T-helper 9 cell (primary cell): ENCODE measurements around the gene MBD3L4.
"Not testable (repeated sequence)": the region's sequence is repeated elsewhere in the genome, so short reads cannot be mapped to it uniquely, and the experiment has no call there.

ENCODE experiments used
- DNase-seq: peaks from one replicate; pipeline ENCODE4 v3.0.0-alpha.2; 2020

The MBD3L4 gene

DNA sequence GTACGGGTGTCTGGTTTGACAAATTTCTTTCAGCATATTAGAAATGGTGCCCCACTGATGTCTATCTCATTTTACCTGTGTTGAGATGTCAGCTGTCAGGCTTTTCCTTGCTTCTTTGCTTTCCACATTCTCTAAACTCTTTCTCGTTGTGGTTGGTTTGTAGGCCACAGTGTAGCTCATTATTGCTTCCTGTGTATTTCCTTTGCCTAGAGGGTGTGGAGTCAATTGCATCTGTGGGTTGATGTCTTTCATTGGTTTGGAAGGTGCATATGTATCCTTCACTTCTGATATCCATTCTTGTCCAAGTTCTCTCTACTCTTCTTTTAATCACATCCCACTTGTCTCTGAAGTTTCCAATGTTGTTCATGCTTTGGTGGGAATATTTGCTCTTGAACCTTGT lies 1.6 kb upstream of the MBD3L4 start:
- DNase-seq: not testable (repeated sequence)

DNA sequence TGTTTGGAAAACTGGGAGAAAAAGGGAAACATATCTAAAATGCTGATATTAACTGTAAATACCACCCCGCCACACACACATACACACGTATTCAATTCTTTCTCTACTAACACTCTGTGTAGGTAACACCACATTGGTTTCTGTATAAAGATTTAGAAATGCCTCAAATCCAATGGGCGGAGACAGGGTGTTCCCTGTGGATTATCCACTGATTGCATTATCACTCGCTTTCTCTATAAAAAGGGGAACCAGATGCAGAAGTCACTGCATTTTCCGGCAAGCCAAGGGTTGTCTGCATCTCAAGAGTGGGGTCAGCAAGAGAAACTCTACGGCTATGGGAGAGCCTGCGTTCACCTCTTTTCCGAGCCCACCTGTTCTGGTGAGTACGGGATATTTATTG lies 9.7 kb downstream of the MBD3L4 start, which contains the start of gene MBD3L5:
Gene MBD3L5 (plus strand): TSS at position 301 of the 400 bp plus-strand sequence. CDS start 34 bp downstream, at position 335.
- DNase-seq: not testable (repeated sequence)

DNA sequence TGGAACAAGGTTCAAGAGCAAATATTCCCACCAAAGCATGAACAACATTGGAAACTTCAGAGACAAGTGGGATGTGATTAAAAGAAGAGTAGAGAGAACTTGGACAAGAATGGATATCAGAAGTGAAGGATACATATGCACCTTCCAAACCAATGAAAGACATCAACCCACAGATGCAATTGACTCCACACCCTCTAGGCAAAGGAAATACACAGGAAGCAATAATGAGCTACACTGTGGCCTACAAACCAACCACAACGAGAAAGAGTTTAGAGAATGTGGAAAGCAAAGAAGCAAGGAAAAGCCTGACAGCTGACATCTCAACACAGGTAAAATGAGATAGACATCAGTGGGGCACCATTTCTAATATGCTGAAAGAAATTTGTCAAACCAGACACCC lies 11.2 kb downstream of the MBD3L4 start:
- not testable (repeated sequence) for DNase-seq

DNA sequence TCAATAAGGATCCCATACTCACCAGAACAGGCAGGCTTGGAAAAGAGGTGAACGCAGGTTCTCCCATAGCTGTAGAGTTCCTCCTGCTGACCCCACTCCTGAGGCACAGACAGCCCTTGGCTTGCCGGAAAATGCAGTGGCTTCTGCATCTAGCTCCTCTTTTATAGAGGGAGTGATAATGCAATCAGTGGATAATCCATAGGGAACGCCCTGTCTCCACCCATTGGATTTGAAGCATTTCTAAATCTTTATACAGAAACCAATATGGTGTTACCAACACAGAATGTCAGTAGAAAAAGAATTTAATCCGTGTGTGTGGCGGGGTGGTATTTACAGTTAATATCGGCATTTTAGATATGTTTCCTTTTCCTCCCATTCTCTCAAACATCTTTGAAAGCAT lies 18.6 kb downstream of the MBD3L4 start, which contains the start of gene MBD3L2B:
Gene MBD3L2B (minus strand): TSS at position 101 of the 400 bp plus-strand sequence. CDS start 34 bp downstream, at position 67.
- not testable (repeated sequence) for DNase-seq

DNA sequence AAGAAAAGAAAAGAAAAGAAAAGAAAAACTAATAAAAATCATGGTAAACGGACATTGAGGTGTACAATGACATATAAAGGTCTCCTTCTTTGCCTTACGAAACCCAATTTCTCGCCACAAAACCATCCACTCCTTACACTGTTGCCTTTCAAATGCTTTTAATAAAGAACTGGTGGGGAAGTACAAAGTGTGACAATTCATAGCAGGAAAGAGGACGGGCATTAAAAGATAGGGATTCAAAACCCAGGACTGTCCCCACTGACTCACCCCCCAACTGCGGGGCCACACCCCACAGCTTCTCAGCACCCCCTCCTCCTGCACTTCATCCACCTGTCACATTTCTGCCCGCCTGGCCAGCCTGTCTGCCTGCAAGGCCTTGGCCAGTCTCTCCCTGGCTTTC lies 21.2 kb downstream of the MBD3L4 start:
- no peak for DNase-seq

DNA sequence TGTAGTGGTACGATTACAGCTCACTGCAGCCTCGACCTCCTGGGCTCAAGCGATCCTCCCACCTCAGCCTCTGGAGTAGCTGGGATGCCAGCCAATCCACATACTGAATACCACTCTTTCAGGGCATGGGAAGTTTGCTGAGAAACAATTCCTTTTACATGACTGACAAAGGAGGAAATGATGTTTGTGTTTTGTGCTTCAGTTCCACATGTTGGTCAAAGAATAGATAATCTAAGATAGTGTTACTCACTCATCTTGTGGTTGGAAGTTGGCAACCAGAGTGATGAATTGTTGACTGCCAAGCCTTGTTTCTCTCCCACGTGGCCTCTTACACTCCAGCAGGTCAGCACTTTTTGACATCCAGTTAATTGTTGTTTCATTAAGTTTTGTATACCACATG lies 26.3 kb downstream of the MBD3L4 start:
- no peak for DNase-seq

DNA sequence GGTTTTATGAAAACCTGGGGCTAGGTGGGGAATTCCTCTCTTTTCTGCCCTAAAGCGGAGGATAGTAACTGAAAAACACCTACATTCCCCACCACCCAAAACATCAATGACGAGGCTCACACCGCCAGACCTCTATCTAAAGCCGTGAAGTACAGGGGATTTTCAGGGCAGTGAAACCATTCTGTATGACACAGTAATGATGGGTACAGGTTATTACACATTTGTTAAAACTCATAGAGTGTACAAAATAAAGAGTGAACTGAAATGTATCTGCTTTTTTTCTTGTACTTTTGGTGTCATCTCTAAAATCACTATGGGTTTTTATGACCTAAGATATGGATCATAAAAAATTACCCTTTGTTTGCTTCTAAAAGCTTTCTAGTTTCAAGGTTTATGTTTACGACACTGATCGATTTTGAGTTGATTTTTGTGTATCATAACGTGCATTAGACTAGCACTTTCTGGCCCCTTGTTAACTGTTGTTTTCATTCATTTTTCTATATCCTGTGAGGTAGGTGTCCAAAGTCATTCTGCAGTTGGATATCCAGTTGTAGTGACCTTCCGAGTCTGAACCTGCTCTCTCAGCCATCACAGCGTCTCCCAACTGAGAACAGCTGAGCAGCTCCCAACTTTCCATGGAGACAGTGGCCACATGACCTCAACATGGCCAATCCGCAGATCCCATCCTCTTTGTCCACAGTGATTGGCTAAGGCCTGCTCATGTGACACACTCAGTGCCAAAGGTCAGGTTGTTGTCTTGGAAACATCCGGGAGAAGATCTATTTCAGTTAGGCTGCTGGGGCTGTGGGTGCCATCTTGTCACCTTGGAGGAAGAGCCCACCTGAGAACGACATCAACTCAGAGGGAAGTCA lies 29.0 kb downstream of the MBD3L4 start:
- DNase-seq: no peak

DNA sequence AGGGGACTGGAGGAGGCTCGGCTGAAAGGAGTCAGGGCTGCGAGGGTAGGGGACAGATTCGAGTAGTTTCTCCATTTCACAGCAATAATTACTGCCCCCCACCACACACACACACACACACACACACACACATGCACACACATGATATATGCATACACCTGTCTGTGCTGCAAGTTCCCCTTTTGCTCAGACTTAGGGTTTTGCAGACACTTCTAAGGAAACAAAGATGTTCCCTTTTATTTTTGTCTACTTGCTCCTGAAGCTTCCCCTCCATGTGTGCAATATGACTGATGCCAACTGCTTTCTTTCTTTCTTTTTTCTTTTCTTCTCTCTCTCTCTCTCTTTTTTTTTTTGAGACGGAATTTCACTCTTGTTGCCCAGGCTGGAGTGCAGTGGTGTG lies 32.1 kb downstream of the MBD3L4 start:
- DNase-seq: no peak

DNA sequence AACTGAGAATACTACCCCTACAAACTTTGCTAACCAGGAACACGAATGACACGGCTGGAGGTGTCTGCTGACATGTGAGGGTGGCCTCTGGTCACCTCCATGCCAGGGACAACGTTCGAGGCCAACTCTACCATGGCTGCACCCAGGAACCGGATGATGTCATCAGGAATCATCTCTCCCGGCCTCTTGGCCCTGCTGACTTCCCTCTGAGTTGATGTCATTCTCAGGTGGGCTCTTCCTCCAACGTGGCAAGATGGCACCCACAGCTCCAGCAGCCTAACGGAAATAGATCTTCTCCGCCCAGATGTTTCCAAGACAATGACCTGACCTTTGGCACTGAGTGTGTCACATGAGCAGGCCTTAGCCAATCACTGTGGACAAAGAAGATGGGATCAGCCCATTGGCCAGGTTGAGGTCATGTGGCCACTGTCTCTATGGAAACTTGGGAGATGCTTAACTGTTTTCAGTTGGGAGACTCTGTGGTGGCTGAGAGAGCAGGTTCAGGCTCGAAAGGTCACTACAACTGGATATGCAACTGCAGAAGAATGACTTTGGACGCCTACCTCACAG lies 33.8 kb downstream of the MBD3L4 start:
- DNase-seq: no peak

DNA sequence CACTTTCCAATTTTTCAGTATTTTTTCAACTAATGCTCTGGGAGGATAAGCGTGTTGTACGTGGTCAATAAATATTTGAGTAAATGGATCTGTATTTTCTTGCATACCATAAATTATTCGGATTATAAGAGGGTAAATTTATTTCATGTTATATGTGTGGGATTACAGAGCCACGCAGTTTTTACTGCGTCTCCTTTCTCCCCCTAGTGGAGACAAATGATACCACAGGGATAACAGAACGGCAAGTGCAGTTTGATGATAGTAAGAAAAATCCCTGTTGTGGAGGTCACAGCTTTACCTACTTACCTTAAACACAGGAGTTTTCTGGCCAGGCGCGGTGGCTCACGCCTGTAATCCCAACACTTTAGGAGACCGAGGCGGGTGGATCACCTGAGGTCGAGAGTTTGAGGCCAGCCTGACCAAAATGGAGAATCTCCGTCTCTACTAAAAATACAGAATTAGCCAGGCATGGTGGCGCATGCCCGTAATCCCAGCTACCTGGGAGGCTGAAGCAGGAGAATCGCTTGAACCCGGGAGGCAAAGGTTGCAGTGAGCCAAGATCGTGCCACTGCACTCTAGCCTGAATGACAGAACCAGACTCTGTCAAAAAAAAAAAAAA lies 35.6 kb downstream of the MBD3L4 start:
- DNase-seq: no peak

DNA sequence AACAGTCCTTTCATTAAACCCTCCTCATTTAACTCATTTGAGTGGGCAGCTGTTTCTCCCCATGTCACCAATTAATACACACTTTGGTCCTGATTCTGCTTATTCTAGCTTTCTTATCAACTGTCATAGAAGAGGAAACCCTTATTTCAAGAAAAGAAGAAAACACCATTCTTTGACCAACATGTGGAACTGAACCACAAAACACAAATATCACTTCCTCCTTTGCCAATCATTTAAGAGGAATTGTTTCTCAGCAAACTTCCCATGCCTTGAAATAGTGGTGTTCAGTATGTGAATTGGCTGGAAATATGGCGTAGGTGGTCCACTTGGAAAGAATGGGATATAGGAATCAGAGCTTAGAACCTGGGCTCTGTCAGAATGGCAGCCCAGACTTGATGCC lies 39.2 kb downstream of the MBD3L4 start:
- DNase-seq: no peak

DNA sequence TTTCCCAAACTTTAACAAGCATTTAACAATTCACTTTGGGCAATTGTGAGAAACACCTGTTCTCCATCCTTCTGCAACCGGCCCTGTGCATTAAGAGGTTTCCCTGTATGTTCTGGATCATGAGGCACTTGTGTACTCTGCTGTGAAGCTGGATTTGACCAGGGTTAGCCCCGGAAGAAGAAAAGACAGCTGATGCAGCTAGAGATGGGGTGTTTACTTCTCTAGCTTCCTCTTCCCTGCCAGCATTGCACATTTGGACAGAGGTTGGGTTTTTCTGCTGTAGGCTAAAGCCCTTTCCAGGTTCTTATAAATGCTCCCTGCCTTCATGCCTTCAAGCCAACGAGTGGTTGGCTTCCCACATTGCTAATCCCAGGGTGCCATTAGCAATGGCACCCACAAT lies 39.6 kb downstream of the MBD3L4 start:
- no peak for DNase-seq

DNA sequence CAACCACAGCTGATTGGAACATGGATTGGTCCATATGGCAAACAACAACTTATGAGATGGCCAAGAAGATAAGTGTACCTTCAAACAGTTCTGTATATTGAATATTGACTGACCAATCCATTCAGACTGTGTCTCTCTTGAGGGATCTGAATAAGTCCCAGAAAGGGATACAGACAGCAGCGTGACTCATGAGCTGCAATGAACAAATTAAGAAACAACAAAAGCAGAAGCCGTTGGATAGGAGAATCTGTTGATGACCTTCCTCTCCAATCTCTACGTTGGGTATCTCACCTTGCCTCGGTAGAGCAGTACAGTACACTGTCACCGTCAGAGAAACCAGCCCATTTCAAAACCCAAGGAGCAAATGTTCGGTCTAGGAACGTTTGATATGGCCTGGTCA lies 40.0 kb downstream of the MBD3L4 start:
- DNase-seq: no peak

DNA sequence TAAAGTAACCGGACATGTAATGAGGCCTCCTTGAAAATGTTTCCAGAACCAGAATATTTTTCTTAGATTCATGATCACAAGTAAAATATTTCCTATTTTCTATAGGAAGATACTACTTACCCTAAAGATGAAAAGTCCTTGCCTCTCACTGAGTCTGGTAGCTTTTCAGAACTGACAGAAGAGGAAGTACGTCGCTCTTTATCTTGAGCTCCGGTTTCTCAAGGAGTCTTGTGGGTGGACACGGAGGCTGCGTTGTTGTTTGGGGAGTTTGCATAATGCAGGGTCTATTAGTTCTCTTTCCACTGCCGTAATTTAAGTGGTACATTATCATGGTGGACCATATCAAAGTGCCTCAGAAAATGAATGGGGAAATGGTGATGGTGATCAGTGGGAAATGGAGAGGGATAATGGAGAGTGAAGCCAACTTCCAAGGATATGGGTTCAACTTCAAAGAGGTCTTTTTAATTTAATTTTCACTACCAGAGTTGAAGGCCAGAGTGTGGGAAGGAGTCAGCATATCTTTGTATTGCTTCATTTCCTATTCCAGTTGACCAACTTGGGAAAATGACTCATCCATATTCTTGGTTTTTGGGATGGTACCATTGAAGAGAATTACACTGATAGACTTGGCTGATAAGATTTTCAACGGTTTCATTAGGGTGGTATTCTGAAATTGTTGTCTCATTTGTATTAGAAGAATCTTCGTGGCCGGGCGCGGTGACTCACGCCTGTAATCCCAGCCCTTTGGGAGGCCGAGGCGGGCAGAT lies 42.1 kb downstream of the MBD3L4 start:
- DNase-seq: no peak

DNA sequence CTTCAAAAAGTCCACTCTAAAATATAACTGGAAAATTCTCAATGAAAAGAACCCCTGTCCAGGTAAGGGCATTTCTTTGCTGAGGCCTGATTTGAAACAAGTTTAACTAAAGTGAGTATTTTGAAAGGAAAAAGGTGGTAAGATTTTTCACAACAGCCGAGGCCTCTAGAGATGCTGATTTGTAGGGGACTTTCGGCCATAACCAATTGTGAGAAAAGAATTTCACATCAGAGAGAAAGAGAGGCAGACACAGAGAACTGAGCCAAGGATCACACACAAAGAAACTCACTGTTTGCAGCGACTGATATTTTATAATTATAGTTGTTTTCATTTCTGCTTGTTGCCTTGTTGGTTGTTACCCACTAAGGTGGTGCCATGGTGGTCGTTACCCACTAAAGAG lies 43.2 kb downstream of the MBD3L4 start:
- no peak for DNase-seq

DNA sequence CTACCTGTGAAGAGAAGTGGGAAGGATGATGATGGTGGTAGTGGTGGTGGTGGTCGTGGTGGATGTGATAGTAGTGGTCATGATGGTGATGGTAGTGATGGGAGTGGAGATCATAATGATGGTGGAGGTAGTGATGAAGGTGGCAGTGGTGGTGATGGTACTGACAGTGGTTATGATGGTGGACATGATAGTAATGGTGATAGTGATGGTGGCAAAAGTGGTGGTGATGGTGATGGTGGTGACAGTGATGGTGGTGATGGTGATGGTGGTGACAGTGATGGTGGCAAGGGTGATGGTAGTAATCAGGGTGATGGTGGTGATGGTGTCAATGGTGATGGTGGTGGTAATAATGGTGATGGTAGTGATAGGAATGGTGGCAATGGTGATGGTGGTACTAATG lies 44.9 kb downstream of the MBD3L4 start:
- no peak for DNase-seq

DNA sequence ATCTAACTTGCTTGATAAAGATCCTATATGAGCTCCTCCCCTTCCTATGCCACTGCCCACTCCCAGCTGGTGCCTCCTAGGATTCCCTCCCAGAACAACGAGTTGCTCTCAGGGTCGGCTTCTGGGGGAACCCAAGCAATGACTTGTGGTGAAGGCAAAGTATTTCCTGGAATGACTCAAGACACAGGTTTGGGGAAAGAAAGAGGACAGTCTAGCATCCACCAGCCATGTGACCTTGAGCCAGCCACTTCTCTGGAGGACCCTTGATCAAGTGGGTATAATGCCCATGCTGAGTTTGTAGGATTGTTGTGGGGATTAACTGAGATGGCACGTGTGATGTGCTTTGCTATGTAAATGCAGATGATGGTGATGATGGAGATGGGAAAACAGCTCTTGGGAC lies 51.7 kb downstream of the MBD3L4 start:
- DNase-seq: no peak

DNA sequence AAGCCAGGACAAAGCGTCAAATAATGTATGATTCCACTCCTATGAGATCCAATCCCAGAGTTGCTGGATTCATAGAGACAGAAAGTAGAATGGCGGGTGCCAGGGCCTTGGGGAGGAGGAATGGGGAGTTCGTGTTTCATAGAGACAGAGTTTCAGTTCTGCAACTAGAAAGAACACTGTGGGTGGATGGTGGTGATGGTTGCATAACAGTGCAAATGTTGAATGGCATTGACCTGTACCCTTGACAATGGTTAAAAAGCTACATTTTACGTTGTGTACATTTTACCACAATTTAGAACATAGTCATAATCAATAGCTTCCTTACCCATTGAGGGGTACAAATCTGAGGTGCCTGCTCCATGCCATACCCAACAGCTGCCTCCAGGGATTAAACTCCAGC lies 52.1 kb downstream of the MBD3L4 start:
- DNase-seq: no peak
